IPS DF 6.9 (cell line): ENCODE results near the gene KIAA0930.
A peak's percentile ranks its signal among the peaks of the same experiment; 100 is the strongest.
"Not testable (repeated sequence)": the region's sequence is repeated elsewhere in the genome, so short reads cannot be mapped to it uniquely, and the experiment has no call there.

Experiments
- DNase-seq: peaks from one replicate; pipeline ENCODE4 v3.0.0-alpha.2; 2013; ENCODE audit warnings: low read depth, low spot score
- H3K27ac ChIP-seq: one replicate; pipeline ENCODE4 v1.5.1; 2013; ENCODE audit warnings: low read length, control low read depth
- H3K27me3 ChIP-seq: 2 replicates; pipeline ENCODE4 v1.6.1; 2013; ENCODE audit warnings: mild to moderate bottlenecking, low read length; ENCODE audit not compliant: control insufficient read depth, insufficient read depth
- H3K36me3 ChIP-seq: 2 replicates; pipeline ENCODE4 v1.6.1; 2013; ENCODE audit warnings: low read length; ENCODE audit not compliant: control insufficient read depth, insufficient read depth
- H3K4me1 ChIP-seq: 2 replicates; pipeline ENCODE4 v1.6.1; 2013; ENCODE audit warnings: low read length; ENCODE audit not compliant: control insufficient read depth, insufficient read depth
- H3K4me3 ChIP-seq: 2 replicates; pipeline ENCODE4 v1.5.1; 2013; ENCODE audit warnings: mild to moderate bottlenecking, low read length
- H3K9me3 ChIP-seq: 2 replicates; pipeline ENCODE4 v1.6.1; 2013; ENCODE audit warnings: low read length, inconsistent platforms; ENCODE audit not compliant: control insufficient read depth, insufficient read depth
- WGBS: extraction: QIAGEN DNeasy Blood & Tissue Kit; methylation state at CpG from one replicate; pipeline ENCODE4 v1.1.7; 2013; ENCODE audit warnings: mixed read lengths, missing lambda C conversion rate; ENCODE audit not compliant: insufficient read length, insufficient coverage; 5-methylcytosine and 5-hydroxymethylcytosine counted together

The KIAA0930 gene

GRCh38 chr22:45240810-45241631 is at the start of gene KIAA0930:
Gene KIAA0930 (minus strand): TSS chr22:45240894. CDS start chr22:45240703, 191 bp downstream.
- Histone ChIP-seq H3K27ac (no peak within 1 kb of the TSS), H3K4me1 (peaks cover 5% of the 10 kb centered on the region), H3K36me3 (no peaks in the 10 kb centered on the region), H3K9me3 (no peaks in the 10 kb centered on the region), H3K27me3 (no peaks in the 10 kb centered on the region), H3K4me3 (peak within 1 kb of the TSS; percentile 65)
- WGBS, result no CpG with 5 or more reads among the region's 66 CpGs
- no peak for DNase-seq

GRCh38 chr22:45286854-45287551 is 46.3 kb upstream of the KIAA0930 start:
- Histone ChIP-seq H3K27me3 (no peaks in the 10 kb centered on the region; the same call in 1 of the 2 replicates), H3K4me1 (peaks cover 8% of the 10 kb centered on the region), H3K4me3 (no peak overlapping the region), H3K36me3 (no peaks in the 10 kb centered on the region), H3K27ac (no peak overlapping the region), H3K9me3 (no peaks in the 10 kb centered on the region)
- DNase-seq, result no peak
- no CpG with 5 or more reads among the region's 12 CpGs for WGBS

- no peaks in the 10 kb centered on the region; the same call in 1 of the 2 replicates for H3K27me3 ChIP-seq
- peak overlapping the region; percentile 55; the same call in 1 of the 2 replicates for H3K4me3 ChIP-seq
- no CpG with 5 or more reads among the region's 16 CpGs for WGBS
- H3K4me1 ChIP-seq, result peaks cover 8% of the 10 kb centered on the region
- no peak for DNase-seq
- no peak overlapping the region for H3K27ac ChIP-seq
- H3K36me3 ChIP-seq, result no peaks in the 10 kb centered on the region
- no peaks in the 10 kb centered on the region for H3K9me3 ChIP-seq
These were observed 44.8 kb upstream of the KIAA0930 start for GRCh38 chr22:45285263-45286058.

GRCh38 chr22:45284705-45285262 is 44.1 kb upstream of the KIAA0930 start, which contains the start of gene UPK3A:
Gene UPK3A (plus strand): TSS chr22:45284949. CDS start chr22:45285014, 65 bp downstream.
- Histone ChIP-seq H3K4me1 (peaks cover 5% of the 10 kb centered on the region), H3K9me3 (no peaks in the 10 kb centered on the region), H3K27ac (no peak within 1 kb of the TSS), H3K4me3 (peak within 1 kb of the TSS; percentile 55; the same call in 1 of the 2 replicates), H3K36me3 (no peaks in the 10 kb centered on the region), H3K27me3 (no peaks in the 10 kb centered on the region; the same call in 1 of the 2 replicates)
- DNase-seq, result no peak
- no CpG with 5 or more reads among the region's 46 CpGs for WGBS

GRCh38 chr22:45281010-45281409 is 40.3 kb upstream of the KIAA0930 start:
- Histone ChIP-seq H3K4me3 (no peak overlapping the region), H3K4me1 (peaks cover 5% of the 10 kb centered on the region)
- 100% methylated on average over 1 of the region's 3 CpGs for WGBS

GRCh38 chr22:45280587-45280980 is 39.9 kb upstream of the KIAA0930 start:
- H3K27ac ChIP-seq, result no peak overlapping the region
- H3K4me3 ChIP-seq, result no peak overlapping the region

More at GRCh38 chr22:45281010-45281409, 40.3 kb upstream of the KIAA0930 start:
- no peaks in the 10 kb centered on the region for H3K36me3 ChIP-seq
- no peaks in the 10 kb centered on the region; the same call in 1 of the 2 replicates for H3K27me3 ChIP-seq
- no peak for DNase-seq
- no peak overlapping the region for H3K27ac ChIP-seq
- H3K9me3 ChIP-seq, result no peaks in the 10 kb centered on the region

GRCh38 chr22:45278125-45278524 is 37.4 kb upstream of the KIAA0930 start:
- Histone ChIP-seq H3K4me3 (no peak overlapping the region), H3K27me3 (no peaks in the 10 kb centered on the region; the same call in 1 of the 2 replicates), H3K27ac (no peak overlapping the region), H3K4me1 (no peaks in the 10 kb centered on the region), H3K36me3 (no peaks in the 10 kb centered on the region), H3K9me3 (no peaks in the 10 kb centered on the region)
- DNase-seq, result no peak
- WGBS, result no CpG with 5 or more reads among the region's 9 CpGs

More at GRCh38 chr22:45280587-45280980, 39.9 kb upstream of the KIAA0930 start:
- H3K36me3 ChIP-seq, result no peaks in the 10 kb centered on the region
- no peak for DNase-seq
- H3K4me1 ChIP-seq, result peaks cover 2% of the 10 kb centered on the region
- H3K27me3 ChIP-seq, result no peaks in the 10 kb centered on the region; the same call in 1 of the 2 replicates
- H3K9me3 ChIP-seq, result no peaks in the 10 kb centered on the region
- no CpG with 5 or more reads among the region's 3 CpGs for WGBS

- H3K36me3 ChIP-seq, H3K27me3 ChIP-seq, H3K9me3 ChIP-seq, DNase-seq, H3K27ac ChIP-seq, H3K4me3 ChIP-seq, H3K4me1 ChIP-seq: not testable (repeated sequence)
- no CpG with 5 or more reads among the region's 7 CpGs for WGBS
These were observed 37.0 kb upstream of the KIAA0930 start for GRCh38 chr22:45277720-45278119.

GRCh38 chr22:45276507-45277105 is 35.9 kb upstream of the KIAA0930 start:
- Histone ChIP-seq H3K4me3 (no peak overlapping the region), H3K9me3 (no peaks in the 10 kb centered on the region), H3K27ac (no peak overlapping the region), H3K4me1 (no peaks in the 10 kb centered on the region), H3K27me3 (no peaks in the 10 kb centered on the region), H3K36me3 (no peaks in the 10 kb centered on the region)
- no CpG with 5 or more reads among the region's 12 CpGs for WGBS
- no peak for DNase-seq
